Dermis microvascular lymphatic vessel endothelial cell (primary cell): ENCODE results near the gene HTRA1. TPM values are rescaled to one million over a fixed set of nuclear protein-coding genes. Genes with fewer than 3 reads are reported as not detected.
A peak's percentile ranks its signal among the peaks of the same experiment; 100 is the strongest.

Experiments
- DNase-seq, 2 donors: peaks; one replicate each; pipeline versions ENCODE4 v3.0.0 to v3.0.0-alpha.2; 2010; ENCODE audit warnings: low read depth in 2 of 2
- total RNA-seq: library from RNA; depleted of rRNA; stranded (reverse); fragments of >200 nt; gene quantifications from 2 replicates; pipeline ENCODE4 v1.2.1, GENCODE V29; 2014

HTRA1 gene
- total RNA-seq, 1 donor from 2014 or later = 60.7 TPM

- no peak for DNase-seq
Observed at GRCh38 chr10:122454603-122455080, 6.7 kb upstream of the HTRA1 start, which contains the start of gene ARMS2. ARMS2 (plus strand) TSS chr10:122454653; CDS start chr10:122454728, 75 bp downstream.

DNA sequence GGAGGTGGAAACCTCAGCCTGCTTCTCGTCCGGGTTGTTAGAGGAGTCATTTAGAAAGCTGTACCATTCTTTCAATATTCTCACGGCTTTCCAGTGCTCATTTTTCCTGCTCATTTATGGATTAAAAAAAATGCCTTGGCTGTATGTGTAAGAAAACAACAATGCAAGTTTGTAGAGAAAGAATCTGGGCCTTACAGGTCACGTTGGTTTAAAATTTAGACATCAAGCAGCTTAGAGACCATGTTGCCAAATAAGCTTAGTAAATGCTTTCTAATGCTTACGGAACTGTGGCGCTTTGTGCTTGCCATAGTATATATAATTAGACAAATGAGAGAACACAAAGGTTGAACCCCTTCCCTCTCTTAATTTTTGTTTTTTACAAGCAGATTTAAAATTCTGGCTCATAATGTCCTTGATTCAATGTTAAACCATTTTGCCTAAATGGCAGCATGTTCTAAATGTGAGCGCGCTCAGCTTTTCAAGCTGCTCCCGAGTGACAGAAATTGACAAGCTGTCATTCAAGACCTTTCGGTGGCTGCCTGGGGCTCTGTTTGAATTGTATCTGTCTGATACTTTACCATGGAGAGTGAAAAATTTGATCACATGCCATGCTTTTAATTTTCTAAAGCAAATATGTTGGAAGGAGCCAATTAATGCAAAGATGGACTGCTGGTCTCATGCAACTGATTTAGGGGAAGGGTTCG lies 5.8 kb upstream of the HTRA1 start:
- no peak for DNase-seq

GRCh38 chr10:122457934-122458333 lies 3.4 kb upstream of the HTRA1 start:
- peak in 1 of 2 donors; percentile 34 for DNase-seq

GRCh38 chr10:122458693-122459092 lies 2.7 kb upstream of the HTRA1 start:
- no peak for DNase-seq

- no peak for DNase-seq
Observed at GRCh38 chr10:122459561-122460273, 1.6 kb upstream of the HTRA1 start.

GRCh38 chr10:122460891-122461293 lies 461 bp upstream of the HTRA1 start:
- DNase-seq = peak in 1 of 2 donors; percentile 10

DNA sequence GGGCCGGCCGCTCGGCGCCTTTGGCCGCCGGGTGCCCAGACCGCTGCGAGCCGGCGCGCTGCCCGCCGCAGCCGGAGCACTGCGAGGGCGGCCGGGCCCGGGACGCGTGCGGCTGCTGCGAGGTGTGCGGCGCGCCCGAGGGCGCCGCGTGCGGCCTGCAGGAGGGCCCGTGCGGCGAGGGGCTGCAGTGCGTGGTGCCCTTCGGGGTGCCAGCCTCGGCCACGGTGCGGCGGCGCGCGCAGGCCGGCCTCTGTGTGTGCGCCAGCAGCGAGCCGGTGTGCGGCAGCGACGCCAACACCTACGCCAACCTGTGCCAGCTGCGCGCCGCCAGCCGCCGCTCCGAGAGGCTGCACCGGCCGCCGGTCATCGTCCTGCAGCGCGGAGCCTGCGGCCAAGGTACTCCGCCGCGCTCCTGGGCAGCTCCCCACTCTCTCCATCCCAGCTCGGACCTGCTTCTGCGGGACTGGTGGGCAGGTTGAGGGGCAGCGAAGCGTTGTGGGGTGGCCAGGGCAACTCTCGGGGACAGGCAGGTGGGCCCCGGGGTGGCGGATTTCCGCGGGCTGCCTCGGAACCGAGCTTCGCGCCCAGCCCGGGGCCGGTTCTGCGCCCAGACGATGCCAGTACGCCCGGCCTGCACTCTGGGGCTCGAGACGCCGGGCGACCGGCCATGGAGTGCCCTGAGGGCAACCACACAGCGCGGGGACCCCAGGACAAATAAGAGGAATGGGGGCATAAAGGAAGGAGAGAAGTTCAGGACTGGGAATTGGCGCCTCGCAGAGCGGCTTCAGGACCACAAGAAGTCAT lies 578 bp downstream of the HTRA1 start:
- DNase-seq = peak in 1 of 2 donors; percentile 48

- peak in 1 of 2 donors; percentile 34 for DNase-seq
Observed at GRCh38 chr10:122462533-122463465, 1.4 kb downstream of the HTRA1 start.

- no peak for DNase-seq
Observed at GRCh38 chr10:122463466-122464249, 2.3 kb downstream of the HTRA1 start.

DNA sequence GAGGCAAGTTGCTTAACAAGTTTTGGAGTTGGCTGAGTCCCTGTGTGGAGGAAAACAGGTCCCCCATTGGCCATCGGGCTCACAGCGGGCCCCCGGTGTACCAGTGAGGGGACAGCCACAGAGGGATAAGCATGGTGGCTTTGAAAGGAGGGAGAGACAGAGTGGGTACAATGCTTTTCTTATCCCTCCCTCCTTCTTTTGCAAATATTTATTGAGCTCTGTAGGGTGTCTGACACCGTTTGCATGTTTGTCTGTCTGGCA lies 2.8 kb downstream of the HTRA1 start:
- no peak for DNase-seq

GRCh38 chr10:122464586-122464985 lies 3.2 kb downstream of the HTRA1 start:
- DNase-seq = no peak

DNA sequence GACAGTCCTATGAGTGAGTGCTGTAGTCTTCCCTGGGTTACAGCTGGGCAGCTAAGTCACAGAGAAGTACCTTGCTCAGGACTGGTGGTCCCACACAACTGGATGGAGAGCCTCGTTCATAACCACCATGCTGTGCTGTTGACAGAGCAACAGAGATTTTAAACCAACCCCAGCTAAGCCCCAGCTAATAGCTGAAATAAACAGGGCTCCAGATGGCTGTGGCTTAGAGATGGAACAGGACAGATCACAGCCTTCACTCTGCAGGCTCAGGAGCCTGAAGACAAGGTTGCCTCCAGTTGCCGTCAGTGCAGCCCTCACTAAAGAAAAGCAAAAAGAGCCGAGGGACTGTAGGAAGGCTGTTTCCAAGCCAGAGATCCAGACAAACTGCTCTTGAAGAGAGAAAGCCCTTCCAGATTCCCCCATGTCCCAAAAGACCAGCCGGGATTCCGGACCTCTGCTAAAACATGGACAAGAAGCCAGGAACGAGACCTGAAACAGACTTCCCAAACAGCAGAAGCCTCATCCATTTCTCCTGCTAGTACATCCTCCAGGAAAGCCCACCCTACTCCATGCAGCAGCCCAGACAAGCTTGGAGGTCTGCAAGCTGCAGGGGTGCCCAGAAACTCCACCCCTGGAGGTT lies 4.2 kb downstream of the HTRA1 start:
- no peak for DNase-seq

DNA sequence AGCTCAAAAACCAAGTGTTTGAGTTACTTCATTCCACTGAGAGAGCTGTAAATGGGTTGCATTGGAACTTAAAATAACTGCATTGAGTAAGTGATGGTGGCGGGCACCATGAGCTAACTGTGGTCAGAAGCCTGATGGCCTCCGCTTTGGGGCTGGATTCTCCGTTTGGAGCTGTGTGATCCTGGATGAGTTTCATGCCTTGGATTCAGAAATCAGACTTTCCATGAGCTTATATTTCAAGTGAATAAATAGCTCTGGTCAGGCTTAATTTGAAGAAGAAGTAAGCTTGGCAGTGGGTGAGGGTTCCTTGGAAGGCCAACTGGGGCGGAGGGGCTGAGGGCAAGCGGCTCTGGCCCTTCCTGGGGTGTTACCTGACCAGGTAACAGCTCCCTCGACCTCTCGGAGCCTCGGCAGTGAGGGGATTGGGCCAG lies 5.6 kb downstream of the HTRA1 start:
- no peak for DNase-seq

DNA sequence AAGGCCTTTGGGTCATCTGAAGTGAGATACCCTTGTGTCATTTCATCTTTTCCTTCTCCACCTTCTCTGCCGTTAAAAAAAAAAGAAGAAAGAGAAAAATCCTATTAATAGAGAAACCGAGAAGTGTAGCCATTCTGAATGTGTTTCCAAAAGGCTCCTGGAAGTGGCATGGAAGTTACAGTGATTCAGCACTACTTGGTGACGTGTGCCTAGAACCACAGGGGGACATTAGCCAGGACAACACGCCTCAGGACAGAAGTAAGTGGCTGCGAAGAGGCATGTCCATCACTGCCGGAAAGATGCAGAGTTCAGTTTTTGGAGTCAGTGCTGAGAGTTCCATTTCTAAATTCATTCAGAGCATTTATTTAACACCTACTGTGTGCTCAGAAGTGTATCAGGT lies 6.3 kb downstream of the HTRA1 start:
- DNase-seq = no peak

- no peak for DNase-seq
Observed at GRCh38 chr10:122468307-122468925, 7.1 kb downstream of the HTRA1 start.

GRCh38 chr10:122468926-122469781 lies 7.8 kb downstream of the HTRA1 start:
- DNase-seq = peak in 1 of 2 donors; percentile 81

- no peak for DNase-seq
Observed at GRCh38 chr10:122469848-122470247, 8.5 kb downstream of the HTRA1 start.

DNA sequence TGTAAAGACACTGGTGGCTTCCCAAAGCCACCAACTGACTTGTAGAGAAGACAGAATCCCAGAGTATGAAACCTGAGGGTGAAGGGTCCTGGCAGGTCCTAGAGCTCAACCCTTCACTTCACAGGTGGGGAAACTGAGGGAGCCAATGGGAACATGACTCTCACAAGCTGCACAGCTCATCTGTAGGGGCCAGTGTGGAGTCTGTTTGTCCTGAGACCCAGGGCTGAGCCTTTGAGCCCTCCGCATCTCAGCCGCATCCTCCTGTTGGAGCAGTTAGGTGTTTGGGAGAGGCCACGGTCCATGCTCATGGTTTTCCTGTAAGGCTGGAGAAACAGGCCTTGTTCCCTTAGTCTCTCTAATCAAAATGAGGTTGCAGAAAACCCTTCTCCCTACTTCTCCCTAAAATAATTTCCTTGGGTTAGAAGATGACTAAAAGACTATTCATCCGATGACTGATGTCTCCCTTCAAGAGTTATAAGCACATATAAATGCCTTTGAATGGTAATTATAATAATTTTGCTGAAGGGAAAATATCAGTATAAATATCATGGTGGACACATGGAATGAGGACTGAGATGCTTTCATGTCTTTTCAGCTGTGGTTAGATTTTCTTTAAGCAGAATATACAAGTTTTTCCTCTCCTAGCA lies 10.3 kb downstream of the HTRA1 start:
- no peak for DNase-seq
